Uterus (tissue), 4 donors: ENCODE measurements around the gene KIAA1217. TPM values are rescaled to one million over a fixed set of nuclear protein-coding genes. Genes with fewer than 3 reads are reported as not detected.

Experiments
- DNase-seq, 2 donors: peaks; one replicate each; pipeline ENCODE4 v3.0.0-alpha.2; 2019 to 2020
- H3K27ac ChIP-seq, 2 donors: fragments of 200-600 bp; sonication (generic); 1 replicate in 1 of 2; 2 replicates in 1 of 2; pipeline ENCODE4 v1.5.1; 2016 to 2018
- H3K27me3 ChIP-seq, 2 donors: fragments of 200-600 bp; sonication (generic); one replicate each; pipeline ENCODE4 v1.5.1; 2018 to 2019; ENCODE audit warnings: control low read depth in 1 of 2
- H3K36me3 ChIP-seq, 2 donors: fragments of 200-600 bp; sonication (generic); one replicate each; pipeline ENCODE4 v1.5.1; 2019; ENCODE audit warnings: control low read depth in 1 of 2
- H3K4me1 ChIP-seq, 2 donors: fragments of 200-600 bp; sonication (generic); one replicate each; pipeline ENCODE4 v1.5.1; 2018 to 2019; ENCODE audit warnings: control low read depth in 1 of 2
- H3K4me3 ChIP-seq, 2 donors: fragments of 200-600 bp; sonication (generic); 1 replicate in 1 of 2; 2 replicates in 1 of 2; pipeline ENCODE4 v1.5.1; 2018 to 2019; ENCODE audit warnings: mild to moderate bottlenecking in 1 of 2
- H3K9me3 ChIP-seq, 2 donors: fragments of 200-600 bp; sonication (generic); one replicate each; pipeline ENCODE4 v1.5.1; 2019; ENCODE audit warnings: control low read depth in 1 of 2
- CTCF ChIP-seq, 4 experiments: fragments of 200-600 bp in 2 of 4; fragments of 450-650 bp in 2 of 4; sonication (generic) in 2 of 4; IDR thresholded peaks; one replicate each; pipeline ENCODE4 v1.5.1; 2016 to 2019; ENCODE audit warnings: antibody characterized with exemption in 4 of 4, mild to moderate bottlenecking in 2 of 4, moderate library complexity in 1 of 4
- POLR2A ChIP-seq, 2 donors: fragments of 450-650 bp; IDR thresholded peaks; one replicate each; pipeline ENCODE4 v1.6.1; 2016; ENCODE audit warnings: antibody characterized with exemption in 2 of 2, mild to moderate bottlenecking in 1 of 2, moderate library complexity in 1 of 2
- intact Hi-C: fragments of 100-400 bp; cut with DNase I; formaldehyde crosslinking; loops from one replicate; pipeline ENCODE4 v1.15.1; 2023; ENCODE audit warnings: low total_unique reads
- total RNA-seq, 4 donors: library from RNA; depleted of rRNA in 3 of 4; stranded (reverse); fragments of >200 nt in 3 of 4; gene quantifications; one replicate each; pipeline versions ENCODE4 v1.1.0 to v1.2.4, GENCODE V29; 2014 to 2023
- donor health status: DM: yes; HTN: yes; CAD: no.

The KIAA1217 gene
- total RNA-seq, 4 donors from 2014 or later = 3.5 to 38.2 (median 11.6) TPM

DNA sequence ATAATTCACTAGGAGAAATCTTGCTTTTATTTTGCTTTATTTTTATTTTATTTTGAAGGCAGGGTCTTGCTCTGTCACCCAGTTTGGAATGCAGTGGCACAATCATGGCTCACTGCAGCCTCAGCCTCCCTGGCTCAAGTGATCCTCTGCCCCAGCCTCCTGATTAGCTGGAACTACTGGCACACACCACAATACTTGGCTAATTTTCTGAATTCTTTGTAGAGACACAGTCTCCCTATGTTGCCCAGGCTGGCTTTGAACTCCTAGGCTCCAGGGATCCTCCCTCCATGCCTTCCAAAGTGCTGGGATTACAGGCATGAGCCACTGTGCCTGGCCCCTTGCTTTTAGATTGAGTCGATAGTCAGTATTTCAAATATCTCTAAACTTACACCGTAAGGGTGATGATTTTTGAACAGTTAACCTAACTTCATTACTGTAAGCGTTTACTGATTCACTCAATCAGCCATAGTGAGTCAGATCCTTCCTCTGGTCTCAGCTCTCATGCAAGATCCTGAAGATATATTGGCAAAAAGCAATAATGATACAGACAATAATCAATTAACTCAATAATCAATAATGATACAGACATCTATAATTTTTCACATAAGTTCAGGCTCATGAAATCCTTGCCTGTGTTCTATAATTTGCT, 239.5 kb downstream of the KIAA1217 start:
- Histone ChIP-seq H3K27ac (peak overlapping the region in 1 of 2 donors; percentile 25), H3K9me3 (no peaks in the 10 kb centered on the region)
- intact Hi-C loops = no loop called here

GRCh38 chr10:24449321-24449740, 240.4 kb downstream of the KIAA1217 start:
- Histone ChIP-seq H3K27ac (peak overlapping the region in 1 of 2 donors; percentile 25), H3K4me3 (peak overlapping the region in 1 of 2 donors; percentile 26), H3K27me3 (no peaks in the 10 kb centered on the region), H3K9me3 (no peaks in the 10 kb centered on the region), H3K4me1 (no peaks in the 10 kb centered on the region), H3K36me3 (no peaks in the 10 kb centered on the region)
- no peak for DNase-seq
- TF ChIP-seq POLR2A (IDR thresholded peaks at IDR 0.05) = no peak
- no peak for TF ChIP-seq CTCF (IDR thresholded peaks at IDR 0.05)
- intact Hi-C loops = no loop called here

More for the DNA sequence above, 239.5 kb downstream of the KIAA1217 start:
- Histone ChIP-seq H3K36me3 (no peaks in the 10 kb centered on the region), H3K27me3 (no peaks in the 10 kb centered on the region), H3K4me3 (no peak overlapping the region), H3K4me1 (no peaks in the 10 kb centered on the region)
- no peak for TF ChIP-seq CTCF (IDR thresholded peaks at IDR 0.05)
- no peak for DNase-seq

DNA sequence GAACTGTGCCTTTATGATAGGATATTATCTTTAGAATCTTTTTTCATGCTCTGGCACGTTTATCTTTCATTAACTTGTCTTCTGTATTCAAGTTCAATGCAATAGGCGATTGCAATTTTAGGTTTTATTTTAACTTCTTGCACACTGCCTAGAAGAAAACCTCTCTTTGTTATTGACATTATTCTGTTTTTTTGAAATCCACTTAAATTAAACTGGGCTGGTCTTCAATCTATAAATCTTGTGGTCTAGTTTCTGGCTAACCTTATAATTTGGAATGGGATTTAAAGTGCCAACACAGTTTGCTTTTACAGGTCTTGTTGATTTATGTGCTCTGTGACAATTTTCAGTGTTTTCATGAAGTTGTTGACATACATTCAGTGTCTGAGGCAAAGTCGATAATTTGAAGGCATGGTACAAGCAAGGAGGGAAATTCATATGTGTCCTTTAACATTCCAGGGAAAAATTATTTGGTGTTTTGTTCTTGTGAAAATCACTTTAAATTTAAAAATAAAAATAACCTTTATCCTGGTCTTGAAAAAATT, 240.9 kb downstream of the KIAA1217 start:
- intact Hi-C loops = no loop called here
- Histone ChIP-seq H3K4me3 (peak overlapping the region in 1 of 2 donors; percentile 26), H3K27ac (no peak overlapping the region), H3K4me1 (no peaks in the 10 kb centered on the region), H3K27me3 (no peaks in the 10 kb centered on the region), H3K36me3 (no peaks in the 10 kb centered on the region), H3K9me3 (no peaks in the 10 kb centered on the region)
- no peak for DNase-seq
- TF ChIP-seq POLR2A (IDR thresholded peaks at IDR 0.05) (no peak), CTCF (IDR thresholded peaks at IDR 0.05) (no peak)

GRCh38 chr10:24451325-24451820, 242.4 kb downstream of the KIAA1217 start:
- H3K4me3 ChIP-seq = no peak overlapping the region
- DNase-seq = no peak
- no peaks in the 10 kb centered on the region for H3K9me3 ChIP-seq
- H3K36me3 ChIP-seq = no peaks in the 10 kb centered on the region
- H3K27me3 ChIP-seq = no peaks in the 10 kb centered on the region
- TF ChIP-seq POLR2A (IDR thresholded peaks at IDR 0.05) = no peak
- TF ChIP-seq CTCF (IDR thresholded peaks at IDR 0.05) = no peak
- no peaks in the 10 kb centered on the region for H3K4me1 ChIP-seq
- intact Hi-C loops = no loop called here
- H3K27ac ChIP-seq = peak overlapping the region in 1 of 2 donors; percentile 19

DNA sequence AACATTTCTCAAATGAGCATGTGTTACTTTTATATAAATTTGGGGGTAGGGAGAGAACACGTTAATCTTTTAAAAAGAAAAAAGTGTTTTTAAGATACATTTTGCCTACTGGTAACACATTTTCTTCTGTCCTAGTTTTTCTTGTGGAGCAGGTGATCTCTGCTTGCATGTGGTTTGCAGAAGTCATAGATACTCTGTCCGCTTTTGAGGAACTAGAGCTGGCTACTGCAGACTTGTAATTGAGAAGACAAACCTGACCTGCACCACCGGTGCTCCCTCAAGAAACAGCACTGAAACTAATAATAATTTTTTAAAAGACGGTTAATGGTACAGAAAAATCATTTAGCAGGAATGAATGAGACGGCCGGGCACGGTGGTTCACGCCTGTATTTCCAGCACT, 243.1 kb downstream of the KIAA1217 start:
- Histone ChIP-seq H3K9me3 (no peaks in the 10 kb centered on the region), H3K4me1 (no peaks in the 10 kb centered on the region), H3K27me3 (no peaks in the 10 kb centered on the region), H3K36me3 (no peaks in the 10 kb centered on the region), H3K4me3 (no peak overlapping the region), H3K27ac (no peak overlapping the region)
- no peak for DNase-seq
- intact Hi-C loops = no loop called here
- TF ChIP-seq CTCF (IDR thresholded peaks at IDR 0.05) = no peak
- TF ChIP-seq POLR2A (IDR thresholded peaks at IDR 0.05) = no peak
